ENCODE measurements around the gene RELL2. TPM values are rescaled to one million over a fixed set of nuclear protein-coding genes. Genes with fewer than 3 reads are reported as not detected.

Gene RELL2
- total RNA-seq, 2 donors from 2014 or later: 3.1 to 6.2 TPM

GRCh38 chr5:141628175-141628788, 8.5 kb upstream of the RELL2 start:
- Mint-ChIP-seq H3K27ac (no peak overlapping the region), H3K36me3 (ENCODE audit: low read depth) (peaks cover 46% of the 10 kb centered on the region), H3K4me1 (no peaks in the 10 kb centered on the region), H3K4me3 (no peak overlapping the region), H3K27me3 (ENCODE audit: insufficient read depth) (no peaks in the 10 kb centered on the region), H3K9me3 (no peaks in the 10 kb centered on the region)
- WGBS, 2 experiments (ENCODE audit: insufficient coverage in 1 of 2, insufficient read length in 1 of 2): 94 to 100% methylated on average over 1 to 6 of the region's 6 CpGs
- no peak overlapping the region for H3K4me3 ChIP-seq (ENCODE audit: low read length)
- no peak for TF ChIP-seq CTCF (conservative IDR thresholded peaks at IDR 0.05)
- H3K9me3 ChIP-seq (ENCODE audit: control insufficient read depth, low read length): no peaks in the 10 kb centered on the region
- no peak overlapping the region for H3K27ac ChIP-seq (ENCODE audit: low read depth, low read length)
- no peaks in the 10 kb centered on the region for H3K27me3 ChIP-seq (ENCODE audit: control insufficient read depth, insufficient read depth, low read length, poor library complexity, severe bottlenecking)
- DNase-seq: no peak
- no peak overlapping the region for H3K9ac ChIP-seq (ENCODE audit: extremely low read depth, low read length, poor library complexity, severe bottlenecking)
- no peaks in the 10 kb centered on the region for H3K4me1 ChIP-seq (ENCODE audit: control insufficient read depth, insufficient read depth, low read length)
- peaks cover 84% of the 10 kb centered on the region for H3K36me3 ChIP-seq (ENCODE audit: control insufficient read depth, insufficient read depth, low read length)

GRCh38 chr5:141630570-141631140, 6.1 kb upstream of the RELL2 start:
- H3K36me3 ChIP-seq (ENCODE audit: control insufficient read depth, insufficient read depth, low read length): peaks cover 73% of the 10 kb centered on the region
- no peaks in the 10 kb centered on the region for H3K27me3 ChIP-seq (ENCODE audit: control insufficient read depth, insufficient read depth, low read length, poor library complexity, severe bottlenecking)
- no peak overlapping the region for H3K27ac Mint-ChIP-seq
- H3K36me3 Mint-ChIP-seq (ENCODE audit: low read depth): peaks cover 31% of the 10 kb centered on the region
- no peak overlapping the region for H3K4me3 ChIP-seq (ENCODE audit: low read length)
- H3K4me1 ChIP-seq (ENCODE audit: control insufficient read depth, insufficient read depth, low read length): no peaks in the 10 kb centered on the region
- no peak for TF ChIP-seq CTCF (conservative IDR thresholded peaks at IDR 0.05)
- H3K4me3 Mint-ChIP-seq: no peak overlapping the region
- H3K9me3 ChIP-seq (ENCODE audit: control insufficient read depth, low read length): no peaks in the 10 kb centered on the region
- H3K4me1 Mint-ChIP-seq: peaks cover 9% of the 10 kb centered on the region
- no peaks in the 10 kb centered on the region for H3K9me3 Mint-ChIP-seq
- 95% methylated on average over 5 of the region's 5 CpGs; no CpG with 5 or more reads in 1 of the 2 experiments for WGBS, 2 experiments (ENCODE audit: insufficient coverage in 1 of 2, insufficient read length in 1 of 2)
- no peak overlapping the region for H3K27ac ChIP-seq (ENCODE audit: low read depth, low read length)
- H3K27me3 Mint-ChIP-seq (ENCODE audit: insufficient read depth): no peaks in the 10 kb centered on the region
- DNase-seq: no peak
- no peak overlapping the region for H3K9ac ChIP-seq (ENCODE audit: extremely low read depth, low read length, poor library complexity, severe bottlenecking)

GRCh38 chr5:141632650-141633049, 4.1 kb upstream of the RELL2 start:
- Histone ChIP-seq H3K27ac (ENCODE audit: low read depth, low read length) (no peak overlapping the region), H3K36me3 (ENCODE audit: control insufficient read depth, insufficient read depth, low read length) (peaks cover 55% of the 10 kb centered on the region), H3K9me3 (ENCODE audit: control insufficient read depth, low read length) (no peaks in the 10 kb centered on the region), H3K27me3 (ENCODE audit: control insufficient read depth, insufficient read depth, low read length, poor library complexity, severe bottlenecking) (peaks cover 5% of the 10 kb centered on the region), H3K4me1 (ENCODE audit: control insufficient read depth, insufficient read depth, low read length) (no peaks in the 10 kb centered on the region), H3K9ac (ENCODE audit: extremely low read depth, low read length, poor library complexity, severe bottlenecking) (no peak overlapping the region), H3K4me3 (ENCODE audit: low read length) (no peak overlapping the region)
- Mint-ChIP-seq H3K27ac (no peak overlapping the region), H3K36me3 (ENCODE audit: low read depth) (peaks cover 22% of the 10 kb centered on the region), H3K27me3 (ENCODE audit: insufficient read depth) (no peaks in the 10 kb centered on the region), H3K4me3 (no peak overlapping the region), H3K4me1 (peaks cover 15% of the 10 kb centered on the region), H3K9me3 (no peaks in the 10 kb centered on the region)
- no peak for DNase-seq
- no peak for TF ChIP-seq CTCF (conservative IDR thresholded peaks at IDR 0.05)
- 93% methylated on average over 2 of the region's 2 CpGs; no CpG with 5 or more reads in 1 of the 2 experiments for whole genome bisulfite sequencing, 2 experiments (ENCODE audit: insufficient coverage in 1 of 2, insufficient read length in 1 of 2)

Measured in endodermal cell (in vitro differentiated cells).